ENCODE data around the gene EXOSC2. TPM values are rescaled to one million over a fixed set of nuclear protein-coding genes. Genes with fewer than 3 reads are reported as not detected.
A peak's percentile ranks its signal among the peaks of the same experiment; 100 is the strongest.

The EXOSC2 gene
- total RNA-seq, 4 donors from 2014 or later, result 12.7 to 21.6 (median 19.7) TPM

DNA sequence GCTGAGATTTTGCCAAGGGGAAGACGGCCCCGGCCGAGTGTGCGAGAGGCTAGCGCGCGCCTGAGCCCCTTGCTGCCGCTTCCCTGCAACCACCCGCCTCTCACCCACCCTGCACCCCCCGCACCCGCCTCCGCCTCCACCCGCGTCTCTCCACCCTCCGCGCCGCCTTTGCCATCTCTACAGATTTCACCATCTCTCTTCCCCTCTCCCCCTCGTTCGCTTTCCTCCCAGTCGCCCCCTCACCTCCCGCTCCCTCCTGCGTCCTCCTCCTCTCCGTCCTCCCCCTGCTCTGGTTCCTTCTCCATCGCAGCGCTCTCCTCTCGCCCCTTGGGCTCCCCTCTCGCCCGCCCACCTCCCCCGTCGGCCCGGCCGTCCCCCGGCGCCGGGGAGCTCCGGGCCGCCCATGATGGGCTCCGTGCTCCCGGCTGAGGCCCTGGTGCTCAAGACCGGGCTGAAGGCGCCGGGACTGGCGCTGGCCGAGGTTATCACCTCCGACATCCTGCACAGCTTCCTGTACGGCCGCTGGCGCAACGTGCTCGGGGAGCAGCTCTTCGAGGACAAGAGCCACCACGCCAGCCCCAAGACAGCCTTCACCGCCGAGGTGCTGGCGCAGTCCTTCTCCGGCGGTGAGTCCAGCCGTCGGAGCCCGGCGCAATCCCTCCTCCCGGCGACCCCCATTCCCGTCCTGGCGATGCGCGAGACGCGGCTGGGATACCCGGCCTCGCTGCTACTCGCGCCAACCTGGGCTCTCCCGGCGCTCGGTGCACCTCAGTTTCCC, 29.1 kb upstream of the EXOSC2 start, which contains the start of gene PRDM12:
TSS of gene PRDM12 (plus strand) at position 344 of the 778 bp plus-strand sequence. CDS start at position 404, 60 bp downstream.
- H3K9me3 ChIP-seq, result no peaks in the 10 kb centered on the region
- H3K36me3 ChIP-seq, result no peaks in the 10 kb centered on the region
- WGBS, result 3% methylated on average over 49 of the region's 76 CpGs
- H3K27me3 ChIP-seq, result peaks cover 25 to 94% (median 80%) of the 10 kb centered on the region in 4 donors
- intact Hi-C loops (cut with DNase I), result no loop called here
- no peak within 1 kb of the TSS for H3K27ac ChIP-seq (replicated peaks in 1 of 4)
- TF ChIP-seq POLR2A (IDR thresholded peaks at IDR 0.05; ENCODE audit: low read depth) (no peak), EP300 (IDR thresholded peaks at IDR 0.05) (no peak), CTCF (IDR thresholded peaks at IDR 0.05) (no peak), POLR2AphosphoS5 (IDR thresholded peaks at IDR 0.05) (no peak)
- no peak for DNase-seq (ENCODE audit: extremely low spot score)
- H3K4me1 ChIP-seq, result peaks cover 66 to 75% (median 74%) of the 10 kb centered on the region in 4 donors
- H3K4me3 ChIP-seq, result peak within 1 kb of the TSS; percentile 24 to 39 (median 34)

- intact Hi-C loops (cut with DNase I), result no loop called here
- 2% methylated on average over 10 of the region's 26 CpGs for whole genome bisulfite sequencing
- DNase-seq (ENCODE audit: extremely low spot score), result no peak
- peaks cover 25 to 88% (median 74%) of the 10 kb centered on the region in 4 donors for H3K27me3 ChIP-seq
- H3K27ac ChIP-seq (replicated peaks in 1 of 4), result no peak overlapping the region
- no peaks in the 10 kb centered on the region for H3K36me3 ChIP-seq
- peak overlapping the region; percentile 0 to 39 (median 28) for H3K4me3 ChIP-seq
- TF ChIP-seq CTCF (IDR thresholded peaks at IDR 0.05), result no peak
- TF ChIP-seq POLR2A (IDR thresholded peaks at IDR 0.05; ENCODE audit: low read depth), result no peak
- TF ChIP-seq POLR2AphosphoS5 (IDR thresholded peaks at IDR 0.05), result no peak
- no peak for TF ChIP-seq EP300 (IDR thresholded peaks at IDR 0.05)
- peaks cover 61 to 69% (median 68%) of the 10 kb centered on the region in 4 donors for H3K4me1 ChIP-seq
- H3K9me3 ChIP-seq, result no peaks in the 10 kb centered on the region
Measured at GRCh38 chr9:130665029-130665430, 28.6 kb upstream of the EXOSC2 start.

DNA sequence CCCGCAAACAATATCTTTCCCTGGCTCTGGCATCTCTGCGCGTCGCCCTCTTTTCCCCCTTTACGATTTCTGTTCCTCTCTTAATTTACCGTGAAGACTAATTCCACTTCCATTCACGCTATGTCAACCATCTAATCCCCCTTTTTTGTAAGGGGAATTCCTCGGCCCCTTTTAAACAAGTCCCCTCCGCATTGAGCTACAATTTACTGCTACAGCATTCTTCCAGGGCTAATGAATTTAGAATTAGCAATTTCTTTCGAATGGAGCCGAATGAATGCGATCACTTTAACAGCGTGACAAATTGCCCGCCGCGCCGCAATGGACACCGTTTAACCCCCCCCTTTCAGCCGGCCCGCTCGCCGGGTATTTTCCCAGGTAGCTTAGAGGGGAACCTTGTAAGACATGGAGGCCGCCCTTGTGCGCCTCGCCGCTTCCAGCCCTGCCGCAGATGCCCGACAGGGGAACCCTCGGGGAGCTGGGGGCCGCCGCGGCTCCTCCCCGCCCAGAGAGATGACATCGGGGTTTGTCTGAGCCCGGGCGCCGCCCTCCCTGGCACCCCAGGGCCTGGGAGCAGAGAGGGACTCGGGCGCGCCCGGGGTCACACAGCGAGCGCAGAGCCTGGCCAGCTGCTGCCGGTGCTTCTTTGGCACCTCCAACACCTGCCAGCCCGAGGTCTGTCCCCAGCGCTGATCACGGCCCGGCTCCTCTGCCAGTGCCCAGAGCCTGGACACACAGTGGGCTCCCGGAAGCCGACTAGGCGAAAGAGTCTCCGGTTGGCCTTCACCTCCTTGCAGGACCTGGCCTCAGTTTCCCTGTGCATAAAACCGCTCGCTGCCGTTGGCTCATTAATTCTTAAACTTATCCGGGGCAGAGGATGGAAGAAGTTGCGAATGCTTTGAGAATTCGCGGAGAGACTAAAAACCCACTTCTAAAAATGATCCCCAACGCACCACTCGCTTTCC, 27.9 kb upstream of the EXOSC2 start:
- H3K36me3 ChIP-seq, result no peaks in the 10 kb centered on the region
- TF ChIP-seq EP300 (IDR thresholded peaks at IDR 0.05) (no peak), POLR2AphosphoS5 (IDR thresholded peaks at IDR 0.05) (no peak), POLR2A (IDR thresholded peaks at IDR 0.05; ENCODE audit: low read depth) (no peak), CTCF (IDR thresholded peaks at IDR 0.05) (no peak)
- peak overlapping the region in 3 of 4 donors; percentile 0 to 39 (median 33) for H3K4me3 ChIP-seq
- H3K9me3 ChIP-seq, result no peaks in the 10 kb centered on the region
- H3K4me1 ChIP-seq, result peaks cover 54 to 62% (median 61%) of the 10 kb centered on the region in 4 donors
- H3K27me3 ChIP-seq, result peaks cover 20 to 81% (median 67%) of the 10 kb centered on the region in 4 donors
- H3K27ac ChIP-seq (replicated peaks in 1 of 4), result no peak overlapping the region
- 3% methylated on average over 34 of the region's 61 CpGs for WGBS
- DNase-seq (ENCODE audit: extremely low spot score), result no peak
- intact Hi-C loops (cut with DNase I), result no loop called here

- intact Hi-C loops (cut with DNase I), result no loop called here
- DNase-seq (ENCODE audit: extremely low spot score), result no peak
Measured at GRCh38 chr9:130666393-130667119, 27.0 kb upstream of the EXOSC2 start.

More at GRCh38 chr9:130666393-130667119, 27.0 kb upstream of the EXOSC2 start:
- 66% methylated on average over 3 of the region's 60 CpGs for WGBS
- Histone ChIP-seq H3K27ac (replicated peaks in 1 of 4) (no peak overlapping the region), H3K27me3 (peaks cover 16 to 73% (median 59%) of the 10 kb centered on the region in 4 donors), H3K4me3 (peak overlapping the region in 1 of 4 donors; percentile 0), H3K4me1 (peaks cover 46 to 54% (median 53%) of the 10 kb centered on the region in 4 donors), H3K36me3 (no peaks in the 10 kb centered on the region), H3K9me3 (no peaks in the 10 kb centered on the region)
- no peak for TF ChIP-seq CTCF (IDR thresholded peaks at IDR 0.05)
- TF ChIP-seq POLR2A (IDR thresholded peaks at IDR 0.05; ENCODE audit: low read depth), result no peak
- TF ChIP-seq EP300 (IDR thresholded peaks at IDR 0.05), result no peak
- TF ChIP-seq POLR2AphosphoS5 (IDR thresholded peaks at IDR 0.05), result no peak

Data from esophagus muscularis mucosa (tissue), 4 donors.